Fibroblast of lung (primary cell): ENCODE results near the gene CACTIN. TPM values are rescaled to one million over a fixed set of nuclear protein-coding genes. Genes with fewer than 3 reads are reported as not detected.

Experiments used
- DNase-seq, 2 donors: peaks; one replicate each; pipeline versions ENCODE4 v3.0.0 to v3.0.0-alpha.2; 2010; ENCODE audit warnings: low read depth in 2 of 2
- H2AFZ ChIP-seq: 2 replicates; pipeline ENCODE4 v1.5.1; 2012; ENCODE audit warnings: low read length, control low read depth, inconsistent platforms
- H3K27ac ChIP-seq: 2 replicates; pipeline ENCODE4 v1.5.1; 2011; ENCODE audit warnings: low read length, control low read depth; ENCODE audit not compliant: insufficient read depth
- H3K27me3 ChIP-seq: 2 replicates; pipeline ENCODE4 v1.5.1; 2011; ENCODE audit warnings: mild to moderate bottlenecking, low read length; ENCODE audit not compliant: control insufficient read depth, insufficient read depth
- H3K36me3 ChIP-seq: 2 replicates; pipeline ENCODE4 v1.5.1; 2011; ENCODE audit warnings: low read length; ENCODE audit not compliant: control insufficient read depth, insufficient read depth
- H3K4me1 ChIP-seq: 2 replicates; pipeline ENCODE4 v1.5.1; 2011; ENCODE audit warnings: low read length; ENCODE audit not compliant: control insufficient read depth, insufficient read depth; ENCODE audit errors: extremely low read depth
- H3K4me2 ChIP-seq: 2 replicates; pipeline ENCODE4 v1.5.1; 2011; ENCODE audit warnings: low read length, control low read depth; ENCODE audit not compliant: insufficient read depth; ENCODE audit errors: extremely low read depth
- H3K4me3 ChIP-seq, 4 experiments: fragments of 200-600 bp in 1 of 4; sonication (generic) in 1 of 4; replicated peaks in 1 of 4; 2 replicates each; pipeline ENCODE4 v1.5.1; 2011 to 2016; ENCODE audit warnings: low read length in 4 of 4, low read depth in 3 of 4, mild to moderate bottlenecking in 3 of 4, control low read depth in 2 of 4, inconsistent platforms in 1 of 4, mixed read lengths in 1 of 4; ENCODE audit not compliant: insufficient read depth in 1 of 4; ENCODE audit errors: control extremely low read depth in 1 of 4
- H3K79me2 ChIP-seq: 2 replicates; pipeline ENCODE4 v1.5.1; 2012; ENCODE audit warnings: mild to moderate bottlenecking, low read length, inconsistent platforms; ENCODE audit not compliant: control insufficient read depth, insufficient read depth
- H3K9ac ChIP-seq: 2 replicates; pipeline ENCODE4 v1.5.1; 2011; ENCODE audit warnings: mild to moderate bottlenecking, low read length, control low read depth; ENCODE audit not compliant: insufficient read depth
- H3K9me3 ChIP-seq: 2 replicates; pipeline ENCODE4 v1.5.1; 2012; ENCODE audit warnings: low read depth, low read length; ENCODE audit not compliant: control insufficient read depth, insufficient read depth
- H4K20me1 ChIP-seq: 2 replicates; pipeline ENCODE4 v1.5.1; 2011; ENCODE audit warnings: low read length; ENCODE audit not compliant: control insufficient read depth, insufficient read depth; ENCODE audit errors: extremely low read depth
- EZH2 ChIP-seq: IDR thresholded peaks from 2 replicates; pipeline ENCODE4 v1.5.1; 2012; ENCODE audit warnings: low read length, control low read depth, mild to moderate bottlenecking; ENCODE audit errors: missing control alignments
- polyA plus RNA-seq, 2 donors: library from polyadenylated mRNA; depleted of rRNA in 1 of 2; stranded (reverse) in 1 of 2; unstranded in 1 of 2; fragments of >200 nt; gene quantifications; 2 replicates each; pipeline ENCODE4 v1.2.1, GENCODE V29; 2011 to 2012; ENCODE audit warnings: missing spikeins in 1 of 2
- total RNA-seq: library from RNA; depleted of rRNA; stranded (reverse); fragments of >200 nt; gene quantifications from 2 replicates; pipeline ENCODE4 v1.2.1, GENCODE V29; 2014
- TF ChIP-seq, protein P1 (sequence below), 2 donors: IDR thresholded peaks in 1 of 2; conservative IDR thresholded peaks in 1 of 2; 1 replicate in 1 of 2; 2 replicates in 1 of 2; pipeline ENCODE4 v1.5.1; 2011 to 2012; ENCODE audit warnings: low read length in 2 of 2, control low read depth in 1 of 2, inconsistent platforms in 1 of 2, low read depth in 1 of 2, mild to moderate bottlenecking in 1 of 2

Gene CACTIN
- total and polyA plus RNA-seq, 2 donors (not counting 1 experiment from before 2014, with no cell fraction given): 6.7 to 19.7 TPM

DNA sequence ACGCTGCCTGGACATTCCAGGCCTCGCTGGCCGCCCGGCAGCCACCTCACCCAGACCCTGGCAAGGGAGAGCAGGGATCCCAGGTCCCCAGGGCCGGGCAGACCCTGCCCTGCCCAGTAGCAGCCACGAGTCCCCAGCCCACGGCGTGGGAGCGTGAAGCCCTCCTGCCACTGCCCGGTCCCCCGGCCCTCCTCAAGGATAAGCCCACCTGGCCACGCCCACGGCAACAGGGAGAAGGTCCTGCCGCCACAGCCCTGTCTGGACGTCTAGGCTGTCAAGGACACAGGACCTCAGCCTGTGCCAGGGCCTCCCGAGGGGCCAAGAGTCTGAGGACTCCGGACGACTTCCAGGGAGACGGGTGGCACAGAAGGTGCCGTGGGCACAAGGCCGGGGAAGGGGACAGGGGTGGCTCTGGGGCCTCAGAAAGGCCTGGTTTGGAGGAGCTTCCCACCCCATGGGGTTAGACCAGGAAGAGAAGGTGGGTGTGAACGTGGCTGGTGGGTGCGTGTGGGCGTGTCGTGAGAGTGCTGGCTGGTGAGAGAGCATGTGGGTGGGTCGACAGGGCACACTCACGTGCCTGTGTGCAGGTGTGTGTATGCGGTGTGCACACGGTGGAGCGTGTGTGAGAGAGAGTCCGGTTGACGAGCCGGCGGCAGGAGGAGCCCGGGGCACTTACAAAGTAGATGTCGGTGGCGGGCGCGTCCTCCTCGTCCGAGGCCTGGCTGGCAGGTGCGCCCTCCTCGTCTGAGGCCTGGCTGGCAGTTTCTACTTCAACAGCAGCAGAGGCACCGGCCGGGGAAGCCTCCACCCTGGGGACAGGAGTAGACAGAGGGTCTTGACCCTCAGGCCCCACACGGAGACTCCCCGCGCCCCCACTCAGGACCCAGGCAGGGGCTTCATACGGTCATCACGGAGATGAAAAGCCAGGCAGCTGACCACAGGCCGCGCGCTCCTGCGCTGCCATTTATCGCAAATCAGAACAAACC, 11.9 kb upstream of the CACTIN start:
- no peaks in the 10 kb centered on the region for H3K27me3 ChIP-seq
- H3K4me1 ChIP-seq: no peaks in the 10 kb centered on the region
- no peaks in the 10 kb centered on the region for H3K79me2 ChIP-seq
- no peak for DNase-seq
- no peak overlapping the region for H3K27ac ChIP-seq
- no peak overlapping the region for H3K4me2 ChIP-seq
- H2AFZ ChIP-seq: no peak overlapping the region
- peaks cover 14% of the 10 kb centered on the region for H3K36me3 ChIP-seq
- no peaks in the 10 kb centered on the region for H3K9me3 ChIP-seq
- H3K4me3 ChIP-seq: no peak overlapping the region
- TF ChIP-seq, protein P1, sequence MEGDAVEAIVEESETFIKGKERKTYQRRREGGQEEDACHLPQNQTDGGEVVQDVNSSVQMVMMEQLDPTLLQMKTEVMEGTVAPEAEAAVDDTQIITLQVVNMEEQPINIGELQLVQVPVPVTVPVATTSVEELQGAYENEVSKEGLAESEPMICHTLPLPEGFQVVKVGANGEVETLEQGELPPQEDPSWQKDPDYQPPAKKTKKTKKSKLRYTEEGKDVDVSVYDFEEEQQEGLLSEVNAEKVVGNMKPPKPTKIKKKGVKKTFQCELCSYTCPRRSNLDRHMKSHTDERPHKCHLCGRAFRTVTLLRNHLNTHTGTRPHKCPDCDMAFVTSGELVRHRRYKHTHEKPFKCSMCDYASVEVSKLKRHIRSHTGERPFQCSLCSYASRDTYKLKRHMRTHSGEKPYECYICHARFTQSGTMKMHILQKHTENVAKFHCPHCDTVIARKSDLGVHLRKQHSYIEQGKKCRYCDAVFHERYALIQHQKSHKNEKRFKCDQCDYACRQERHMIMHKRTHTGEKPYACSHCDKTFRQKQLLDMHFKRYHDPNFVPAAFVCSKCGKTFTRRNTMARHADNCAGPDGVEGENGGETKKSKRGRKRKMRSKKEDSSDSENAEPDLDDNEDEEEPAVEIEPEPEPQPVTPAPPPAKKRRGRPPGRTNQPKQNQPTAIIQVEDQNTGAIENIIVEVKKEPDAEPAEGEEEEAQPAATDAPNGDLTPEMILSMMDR (conservative IDR thresholded peaks at IDR 0.05 in 1 of 2, IDR thresholded peaks at IDR 0.05 in 1 of 2; ENCODE audit: low read depth in 1 of 2, low read length in 2 of 2): no peak
- no peak for TF ChIP-seq EZH2
- no peaks in the 10 kb centered on the region for H4K20me1 ChIP-seq
- H3K9ac ChIP-seq: no peak overlapping the region

DNA sequence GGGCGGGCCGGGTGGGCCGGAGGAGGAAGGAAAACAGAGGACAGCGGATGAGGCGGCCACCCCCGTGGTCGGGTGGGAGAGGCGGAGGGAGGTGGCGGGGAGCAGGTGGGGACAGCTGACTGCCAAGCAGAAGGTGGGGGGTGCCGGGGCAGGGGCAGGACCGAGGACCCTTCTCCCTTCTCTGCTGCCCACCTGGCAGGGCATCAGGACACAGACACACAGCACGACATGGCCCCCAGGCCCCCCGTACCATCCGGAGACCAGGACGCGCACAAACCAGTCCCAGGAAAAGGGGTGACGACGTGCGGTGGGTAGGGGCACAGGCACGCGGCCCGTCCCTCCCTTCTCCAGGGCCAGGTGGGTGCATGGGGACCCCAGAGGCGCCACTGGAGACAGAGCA, 11.0 kb upstream of the CACTIN start:
- no peaks in the 10 kb centered on the region for H3K27me3 ChIP-seq
- no peak overlapping the region for H3K4me2 ChIP-seq
- DNase-seq: no peak
- TF ChIP-seq, protein P1 (conservative IDR thresholded peaks at IDR 0.05 in 1 of 2, IDR thresholded peaks at IDR 0.05 in 1 of 2; ENCODE audit: low read depth in 1 of 2, low read length in 2 of 2): no peak
- TF ChIP-seq EZH2: no peak
- no peak overlapping the region for H3K9ac ChIP-seq
- H3K4me1 ChIP-seq: no peaks in the 10 kb centered on the region
- H3K4me3 ChIP-seq: no peak overlapping the region
- H3K9me3 ChIP-seq: no peaks in the 10 kb centered on the region
- peaks cover 11% of the 10 kb centered on the region for H3K36me3 ChIP-seq
- H3K27ac ChIP-seq: no peak overlapping the region
- no peaks in the 10 kb centered on the region for H4K20me1 ChIP-seq
- no peaks in the 10 kb centered on the region for H3K79me2 ChIP-seq
- no peak overlapping the region for H2AFZ ChIP-seq

DNA sequence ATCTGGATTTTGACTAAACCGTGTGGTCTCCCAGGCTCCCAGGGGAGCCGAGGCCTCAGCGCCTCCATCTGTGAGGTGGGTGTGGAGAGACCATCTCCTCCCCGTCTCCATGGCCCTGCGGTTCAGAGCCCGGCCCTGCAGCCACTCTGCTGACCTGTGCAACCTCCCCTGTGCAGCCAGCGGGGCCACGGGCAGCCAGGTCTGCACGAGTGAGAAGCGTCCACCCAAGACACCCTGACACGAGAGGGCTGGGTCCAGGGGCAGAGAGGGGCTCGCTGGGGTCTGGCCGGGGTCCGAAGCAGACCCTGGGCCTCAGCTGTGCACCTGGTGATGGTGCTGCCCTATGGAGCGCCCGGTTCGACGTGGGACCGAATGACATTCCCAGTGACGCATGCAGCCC, 10.4 kb upstream of the CACTIN start:
- Histone ChIP-seq H3K4me2 (no peak overlapping the region), H2AFZ (no peak overlapping the region), H3K27ac (no peak overlapping the region), H3K4me3 (no peak overlapping the region), H3K4me1 (no peaks in the 10 kb centered on the region), H3K27me3 (no peaks in the 10 kb centered on the region), H3K36me3 (peaks cover 11% of the 10 kb centered on the region), H3K79me2 (no peaks in the 10 kb centered on the region), H3K9ac (no peak overlapping the region), H3K9me3 (no peaks in the 10 kb centered on the region), H4K20me1 (no peaks in the 10 kb centered on the region)
- TF ChIP-seq, protein P1 (conservative IDR thresholded peaks at IDR 0.05 in 1 of 2, IDR thresholded peaks at IDR 0.05 in 1 of 2; ENCODE audit: low read depth in 1 of 2, low read length in 2 of 2): no peak
- TF ChIP-seq EZH2: no peak
- DNase-seq: no peak
